Thyroid gland (tissue), 4 donors: ENCODE data around the gene TPD52L3.

Source experiments
- CTCF ChIP-seq, 6 experiments: fragments of 200-600 bp in 3 of 6; fragments of 450-650 bp in 3 of 6; sonication (generic) in 3 of 6; IDR thresholded peaks; one replicate each; pipeline ENCODE4 v1.5.1; 2016 to 2019; ENCODE audit warnings: antibody characterized with exemption in 6 of 6, mild to moderate bottlenecking in 2 of 6, inconsistent platforms in 1 of 6, moderate library complexity in 1 of 6
- POLR2A ChIP-seq, 2 donors: fragments of 450-650 bp; IDR thresholded peaks; one replicate each; pipeline ENCODE4 v1.6.1; 2017; ENCODE audit warnings: antibody characterized with exemption in 2 of 2, mild to moderate bottlenecking in 2 of 2, moderate library complexity in 1 of 2

- TF ChIP-seq CTCF (IDR thresholded peaks at IDR 0.05) (no peak), POLR2A (IDR thresholded peaks at IDR 0.05) (no peak)
Observed at GRCh38 chr9:6304232-6304631, 23.9 kb upstream of the TPD52L3 start.
